Smooth muscle cell (in vitro differentiated cells): ENCODE measurements around the gene KIAA0825. TPM values are rescaled to one million over a fixed set of nuclear protein-coding genes. Genes with fewer than 3 reads are reported as not detected.
A peak's percentile ranks its signal among the peaks of the same experiment; 100 is the strongest.

ENCODE experiments used
- DNase-seq: peaks from one replicate; lab custom pipeline; 2025; ENCODE audit not compliant: unreplicated experiment; lab: John Stamatoyannopoulos, UW
- H2AFZ ChIP-seq: fragments of 200-600 bp; sonication (generic); 2 replicates; pipeline ENCODE4 v1.6.0; 2016; ENCODE audit warnings: antibody characterized with exemption, low read depth, mild to moderate bottlenecking
- H3F3A ChIP-seq: fragments of 200-600 bp; sonication (generic); 2 replicates; pipeline ENCODE4 v1.6.0; 2017; ENCODE audit warnings: antibody characterized with exemption, low read depth
- H3K27ac ChIP-seq: fragments of 200-600 bp; sonication (generic); 2 replicates; pipeline ENCODE4 v1.5.1; 2016; ENCODE audit warnings: low read depth, mild to moderate bottlenecking
- H3K27me3 ChIP-seq: fragments of 200-600 bp; sonication (generic); 2 replicates; pipeline ENCODE4 v1.6.1; 2016; ENCODE audit warnings: low read depth, mild to moderate bottlenecking
- H3K36me3 ChIP-seq: fragments of 200-600 bp; sonication (generic); 2 replicates; pipeline ENCODE4 v1.5.1; 2016; ENCODE audit warnings: low read depth
- H3K4me1 ChIP-seq: fragments of 200-600 bp; sonication (generic); 2 replicates; pipeline ENCODE4 v1.5.1; 2016; ENCODE audit warnings: low read depth
- H3K4me2 ChIP-seq: fragments of 200-600 bp; sonication (generic); 2 replicates; pipeline ENCODE4 v1.6.0; 2016; ENCODE audit warnings: mild to moderate bottlenecking
- H3K4me3 ChIP-seq: fragments of 200-600 bp; sonication (generic); 2 replicates; pipeline ENCODE4 v1.5.1; 2016; ENCODE audit warnings: mild to moderate bottlenecking
- H3K79me2 ChIP-seq: fragments of 200-600 bp; sonication (generic); 2 replicates; pipeline ENCODE4 v1.6.0; 2016; ENCODE audit warnings: low read depth, mild to moderate bottlenecking
- H3K9ac ChIP-seq: fragments of 200-600 bp; sonication (generic); 2 replicates; pipeline ENCODE4 v1.6.0; 2016; ENCODE audit warnings: low read depth
- H3K9me3 ChIP-seq: fragments of 200-600 bp; sonication (generic); replicated peaks from 2 replicates; pipeline ENCODE4 v1.5.1; 2016; ENCODE audit warnings: low read depth
- H4K20me1 ChIP-seq: fragments of 200-600 bp; sonication (generic); 2 replicates; pipeline ENCODE4 v1.6.0; 2016; ENCODE audit warnings: low read depth
- CTCF ChIP-seq: fragments of 200-600 bp; sonication (generic); IDR thresholded peaks from 2 replicates; pipeline ENCODE4 v1.5.1; 2017; ENCODE audit warnings: borderline replicate concordance, mild to moderate bottlenecking, antibody characterized with exemption; ENCODE audit not compliant: insufficient read depth, poor library complexity, severe bottlenecking
- WGBS: methylation state at CpG from one replicate; pipeline ENCODE4 v1.1.7; 2016; ENCODE audit warnings: low lambda C conversion rate; 5-methylcytosine and 5-hydroxymethylcytosine counted together
- polyA plus RNA-seq: library from polyadenylated mRNA; unstranded; fragments of >200 nt; fragmentation: Nextera tagmentation; extraction: Ambion mirVana; gene quantifications from 2 replicates; pipeline ENCODE4 v1.2.1, GENCODE V29; 2016
- total RNA-seq: library from RNA; depleted of rRNA; stranded (reverse); fragments of >200 nt; gene quantifications from 2 replicates; pipeline ENCODE4 v1.2.3, GENCODE V29; 2014

The KIAA0825 gene
- total and polyA plus RNA-seq, 2 experiments from 2014 or later, result 1.3 to 3.1 TPM

- 74% methylated on average over 1 of the region's 1 CpG for WGBS
- no peak overlapping the region for H2AFZ ChIP-seq
- no peak for DNase-seq
- no peaks in the 10 kb centered on the region for H4K20me1 ChIP-seq
- TF ChIP-seq CTCF, result no peak
- H3K4me3 ChIP-seq, result no peak overlapping the region
- H3K9me3 ChIP-seq, result no peaks in the 10 kb centered on the region
- H3K9ac ChIP-seq, result no peak overlapping the region
- H3K27ac ChIP-seq, result no peak overlapping the region
- H3K79me2 ChIP-seq, result no peaks in the 10 kb centered on the region
- no peaks in the 10 kb centered on the region for H3K27me3 ChIP-seq
- H3K4me2 ChIP-seq, result no peak overlapping the region
- H3K36me3 ChIP-seq, result no peaks in the 10 kb centered on the region
- H3F3A ChIP-seq, result no peaks in the 10 kb centered on the region
- H3K4me1 ChIP-seq, result no peaks in the 10 kb centered on the region
Measured at GRCh38 chr5:94234987-94235386, 383.4 kb downstream of the KIAA0825 start.

GRCh38 chr5:94228791-94229190 is 389.6 kb downstream of the KIAA0825 start:
- Histone ChIP-seq H3K27me3 (no peaks in the 10 kb centered on the region), H3K4me1 (no peaks in the 10 kb centered on the region), H3K9me3 (no peaks in the 10 kb centered on the region), H3K4me2 (no peak overlapping the region), H3F3A (no peaks in the 10 kb centered on the region), H3K79me2 (no peaks in the 10 kb centered on the region), H2AFZ (peak overlapping the region; percentile 36), H3K4me3 (no peak overlapping the region), H3K36me3 (no peaks in the 10 kb centered on the region), H3K27ac (peak overlapping the region; percentile 92), H3K9ac (peak overlapping the region; percentile 70), H4K20me1 (no peaks in the 10 kb centered on the region)
- DNase-seq, result no peak
- no peak for TF ChIP-seq CTCF

- Histone ChIP-seq H3K79me2 (no peaks in the 10 kb centered on the region), H3K9ac (no peak overlapping the region), H2AFZ (no peak overlapping the region), H4K20me1 (no peaks in the 10 kb centered on the region), H3K4me2 (no peak overlapping the region), H3K27ac (no peak overlapping the region), H3K4me3 (no peak overlapping the region), H3K27me3 (no peaks in the 10 kb centered on the region), H3K9me3 (no peaks in the 10 kb centered on the region), H3K36me3 (no peaks in the 10 kb centered on the region), H3K4me1 (no peaks in the 10 kb centered on the region), H3F3A (no peaks in the 10 kb centered on the region)
- TF ChIP-seq CTCF, result no peak
- 54% methylated on average over 2 of the region's 2 CpGs for WGBS
- DNase-seq, result no peak
Measured at GRCh38 chr5:94223235-94223634, 395.2 kb downstream of the KIAA0825 start.

GRCh38 chr5:94218374-94218773 is 400.0 kb downstream of the KIAA0825 start:
- H3K79me2 ChIP-seq, result no peaks in the 10 kb centered on the region
- H3K4me2 ChIP-seq, result no peak overlapping the region
- no peaks in the 10 kb centered on the region for H3F3A ChIP-seq
- H3K9ac ChIP-seq, result no peak overlapping the region
- H3K4me1 ChIP-seq, result no peaks in the 10 kb centered on the region
- no peak for DNase-seq
- no peak overlapping the region for H3K27ac ChIP-seq
- H3K9me3 ChIP-seq, result no peaks in the 10 kb centered on the region
- H3K36me3 ChIP-seq, result no peaks in the 10 kb centered on the region
- H4K20me1 ChIP-seq, result no peaks in the 10 kb centered on the region
- no peak for TF ChIP-seq CTCF
- no peak overlapping the region for H3K4me3 ChIP-seq
- no peak overlapping the region for H2AFZ ChIP-seq
- no peaks in the 10 kb centered on the region for H3K27me3 ChIP-seq
